ENCODE measurements around the gene SANBR. TPM values are rescaled to one million over a fixed set of nuclear protein-coding genes. Genes with fewer than 3 reads are reported as not detected.

The SANBR gene
- total RNA-seq, 1 experiment from 2014 or later, result 10.1 TPM

DNA sequence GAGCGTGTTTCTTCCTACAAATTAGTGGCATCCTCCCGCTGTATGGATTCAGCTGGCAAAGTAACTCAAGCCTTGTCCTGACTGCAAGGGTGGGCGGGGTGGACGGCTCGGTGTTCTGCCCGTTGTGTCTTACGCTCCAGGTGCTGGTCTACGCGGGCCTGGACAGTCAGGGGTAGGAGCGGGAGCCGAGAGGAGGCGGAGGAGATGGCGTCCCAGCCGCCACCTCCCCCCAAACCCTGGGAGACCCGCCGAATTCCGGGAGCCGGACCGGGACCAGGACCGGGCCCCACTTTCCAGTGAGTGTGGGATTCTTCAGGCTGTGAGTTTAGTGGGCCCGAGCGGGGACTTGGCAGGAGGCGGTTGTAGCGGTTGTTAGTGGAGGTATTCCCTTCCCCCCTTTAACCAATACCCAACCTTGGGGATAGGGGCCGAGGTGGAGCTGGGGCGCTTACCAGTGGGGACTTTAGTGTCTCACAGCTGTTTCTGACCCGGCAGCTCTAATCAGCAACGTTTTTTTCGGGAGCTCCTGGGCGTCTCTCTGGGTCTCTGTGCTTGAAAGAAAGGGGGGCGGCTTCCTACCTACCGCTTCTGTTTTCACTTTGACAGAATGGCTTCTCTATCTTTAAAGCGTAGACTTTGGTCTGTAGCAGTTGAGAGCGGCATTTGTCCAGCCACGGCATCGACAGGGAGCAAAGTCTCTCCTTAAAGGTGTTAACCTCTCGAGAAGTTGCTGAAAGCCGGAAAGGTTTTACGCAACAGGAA is 47.9 kb upstream of the SANBR start, which contains the start of the genes PEX13 and PUS10:
TSS of gene PEX13 (plus strand) at position 165 of the 762 bp plus-strand sequence. CDS start at position 205, 40 bp downstream.
TSS of gene PUS10 (minus strand) at position 700 of the 762 bp plus-strand sequence. CDS start 6,365 bp downstream, outside the sequence.
- TF ChIP-seq CTCF (conservative IDR thresholded peaks at IDR 0.05), result no peak
- peak within 1 kb of the TSS; percentile 90 for H2AFZ ChIP-seq (ENCODE audit: low read length)
- peak within 1 kb of the TSS; percentile 91 for H3K18ac ChIP-seq (ENCODE audit: insufficient read length, low read depth, low read length)
- no peak within 1 kb of the TSS for H2BK5ac ChIP-seq (ENCODE audit: insufficient read length, low read length)
- H3K23me2 ChIP-seq (ENCODE audit: insufficient read length, low read depth, low read length, poor library complexity, severe bottlenecking), result peaks cover 6% of the 10 kb centered on the region
- H3K27me3 ChIP-seq (ENCODE audit: insufficient read depth, low read length), result no peaks in the 10 kb centered on the region
- peak; percentile 85 for DNase-seq
- H3K4me1 Mint-ChIP-seq, result peaks cover 12 to 20% of the 10 kb centered on the region in 2 experiments
- no peak within 1 kb of the TSS for H4K5ac ChIP-seq (ENCODE audit: insufficient read length, low read depth, low read length)
- H3K23ac ChIP-seq (ENCODE audit: insufficient read length, low read depth, low read length), result no peak within 1 kb of the TSS
- peaks cover 4% of the 10 kb centered on the region for H3K79me1 ChIP-seq (ENCODE audit: insufficient read depth, low read depth, low read length, poor library complexity, severe bottlenecking)
- no peaks in the 10 kb centered on the region for H3K4me1 ChIP-seq (ENCODE audit: insufficient read depth, low read length)
- H3K9ac ChIP-seq (ENCODE audit: extremely low read depth, insufficient read length, low read length), result peak within 1 kb of the TSS; percentile 97
- H3K36me3 Mint-ChIP-seq (ENCODE audit: insufficient read depth in 1 of 3, low read depth in 3 of 3), result peaks cover 7 to 17% (median 14%) of the 10 kb centered on the region in 3 experiments; a peak in 6 of 7 replicates
- H3K14ac ChIP-seq (ENCODE audit: insufficient read depth, low read length), result peak within 1 kb of the TSS; percentile 96; the same call in 1 of the 2 replicates
- H4K8ac ChIP-seq (replicated peaks; ENCODE audit: insufficient read length, low read depth, low read length), result no peak within 1 kb of the TSS
- no peak within 1 kb of the TSS for H2AK5ac ChIP-seq (ENCODE audit: insufficient read length, low read length)
- no peaks in the 10 kb centered on the region for H4K20me1 ChIP-seq (ENCODE audit: control insufficient read depth, insufficient read depth, insufficient read length)
- no peak within 1 kb of the TSS for H2BK20ac ChIP-seq (ENCODE audit: low read depth, low read length, poor library complexity, severe bottlenecking)
- H2BK15ac ChIP-seq (ENCODE audit: low read depth, low read length), result no peak within 1 kb of the TSS
- no peaks in the 10 kb centered on the region for H3K9me3 ChIP-seq (ENCODE audit: control insufficient read depth, low read depth, low read length)
- H3K9me3 Mint-ChIP-seq, result no peaks in the 10 kb centered on the region
- H2BK120ac ChIP-seq (ENCODE audit: low read depth, low read length, poor library complexity, severe bottlenecking), result no peak within 1 kb of the TSS
- peak within 1 kb of the TSS; percentile 26 for H3K56ac ChIP-seq (ENCODE audit: insufficient read length, low read depth, low read length)
- peaks cover 4% of the 10 kb centered on the region; the same call in 1 of the 2 replicates for H3K79me2 ChIP-seq (ENCODE audit: insufficient read depth, low read length)
- H3K27ac ChIP-seq (ENCODE audit: insufficient read length, low read depth, low read length), result peak within 1 kb of the TSS; percentile 40
- no peaks in the 10 kb centered on the region for H3K27me3 Mint-ChIP-seq (ENCODE audit: low read depth)
- no peak within 1 kb of the TSS for H4K91ac ChIP-seq (ENCODE audit: insufficient read length, low read depth, low read length)
- no peak within 1 kb of the TSS for H3T11ph ChIP-seq (ENCODE audit: low read length)
- WGBS (ENCODE audit: extremely low coverage, insufficient read length, low lambda C conversion rate), result no CpG with 5 or more reads among the region's 39 CpGs
- no peak within 1 kb of the TSS for H2BK12ac ChIP-seq (ENCODE audit: insufficient read length, low read depth, low read length)
- peak within 1 kb of the TSS; percentile 90 for H3K4me2 ChIP-seq (ENCODE audit: insufficient read depth, insufficient read length, low read length)
- peak within 1 kb of the TSS; percentile 90 to 100 for H3K4me3 Mint-ChIP-seq
- peak within 1 kb of the TSS; percentile 99 to 100 (median 99) for H3K27ac Mint-ChIP-seq
- H3K4ac ChIP-seq (ENCODE audit: low read depth, low read length), result no peak within 1 kb of the TSS

All from H9 (cell line).